ENCODE measurements around the gene KCNIP4.
"Not testable (repeated sequence)": the region's sequence is repeated elsewhere in the genome, so short reads cannot be mapped to it uniquely, and the experiment has no call there.

KCNIP4 gene
- long read RNA-seq, donor 1, transcript KCNIP4-201 (7 exons, 2,168 nt): major isoform, 5 of 11 reads
- long read RNA-seq, donor 1, partial matches to known transcripts: 6 of 11 reads
- long read RNA-seq, donor 1, other reads (novel, unspliced or antisense): 0 of 11 reads
- long read RNA-seq, donor 2, partial matches to known transcripts: 0 of 5 reads
- long read RNA-seq, donor 2, other reads (novel, unspliced or antisense): 0 of 5 reads
- long read RNA-seq, donor 3: 0 reads
- long read RNA-seq, donor 4: 0 reads
- long read RNA-seq, donor 5, partial matches to known transcripts: 5 of 9 reads
- long read RNA-seq, donor 5, other reads (novel, unspliced or antisense): 0 of 9 reads
- long read RNA-seq, donor 6, partial matches to known transcripts: 0 of 3 reads
- long read RNA-seq, donor 6, other reads (novel, unspliced or antisense): 0 of 3 reads
- long read RNA-seq, donor 7, transcript KCNIP4-201 (7 exons, 2,168 nt): major isoform, 5 of 8 reads
- long read RNA-seq, donor 7, partial matches to known transcripts: 0 of 8 reads
- long read RNA-seq, donor 7, other reads (novel, unspliced or antisense): 0 of 8 reads
- long read RNA-seq, donor 8, partial matches to known transcripts: 0 of 3 reads
- long read RNA-seq, donor 8, other reads (novel, unspliced or antisense): 0 of 3 reads

- DNase-seq: peak; percentile 79
Observed at GRCh38 chr4:21948347-21949072, at the start of gene KCNIP4. Gene KCNIP4, minus strand, starts transcription at chr4:21948772.

GRCh38 chr4:21996618-21997017 lies 48.0 kb upstream of the KCNIP4 start:
- DNase-seq: not testable (repeated sequence)

- no peak for DNase-seq
Observed at GRCh38 chr4:21992330-21992729, 43.8 kb upstream of the KCNIP4 start.

GRCh38 chr4:21991562-21991961 lies 43.0 kb upstream of the KCNIP4 start:
- DNase-seq: no peak

- no peak for DNase-seq
Observed at GRCh38 chr4:21991050-21991449, 42.5 kb upstream of the KCNIP4 start.

GRCh38 chr4:21989351-21989750 lies 40.8 kb upstream of the KCNIP4 start:
- no peak for DNase-seq

- no peak for DNase-seq
Observed at GRCh38 chr4:21986307-21986706, 37.7 kb upstream of the KCNIP4 start.

GRCh38 chr4:21982087-21982486 lies 33.5 kb upstream of the KCNIP4 start:
- DNase-seq: no peak

- DNase-seq: no peak
Observed at GRCh38 chr4:21979196-21979595, 30.6 kb upstream of the KCNIP4 start.

- DNase-seq: no peak
Observed at GRCh38 chr4:21976166-21976565, 27.6 kb upstream of the KCNIP4 start.

GRCh38 chr4:21973850-21974249 lies 25.3 kb upstream of the KCNIP4 start:
- DNase-seq: no peak

- no peak for DNase-seq
Observed at GRCh38 chr4:21964762-21965319, 16.3 kb upstream of the KCNIP4 start.

GRCh38 chr4:21962691-21963090 lies 14.1 kb upstream of the KCNIP4 start:
- DNase-seq: no peak

GRCh38 chr4:21960793-21961192 lies 12.2 kb upstream of the KCNIP4 start:
- DNase-seq: no peak

GRCh38 chr4:21954916-21955315 lies 6.3 kb upstream of the KCNIP4 start:
- no peak for DNase-seq

- DNase-seq: no peak
Observed at GRCh38 chr4:21953653-21954052, 5.1 kb upstream of the KCNIP4 start.

- DNase-seq: no peak
Observed at GRCh38 chr4:21952549-21952948, 4.0 kb upstream of the KCNIP4 start.

GRCh38 chr4:21949073-21949457 lies 493 bp upstream of the KCNIP4 start:
- peak; percentile 57 for DNase-seq

- no peak for DNase-seq
Observed at GRCh38 chr4:21947791-21948346, 703 bp downstream of the KCNIP4 start.

- DNase-seq: no peak
Observed at GRCh38 chr4:21946858-21947257, 1.7 kb downstream of the KCNIP4 start.

- no peak for DNase-seq
Observed at GRCh38 chr4:21921526-21922180, 26.9 kb downstream of the KCNIP4 start.

- no peak for DNase-seq
Observed at GRCh38 chr4:21915761-21916160, 32.8 kb downstream of the KCNIP4 start.

Measured in right kidney (tissue), 9 donors.